Measurements from ENCODE around the gene GLTP. TPM values are rescaled to one million over a fixed set of nuclear protein-coding genes. Genes with fewer than 3 reads are reported as not detected.

Gene GLTP
- total and polyA plus RNA-seq, 3 donors from 2014 or later: 20.0 to 27.1 (median 23.1) TPM

DNA sequence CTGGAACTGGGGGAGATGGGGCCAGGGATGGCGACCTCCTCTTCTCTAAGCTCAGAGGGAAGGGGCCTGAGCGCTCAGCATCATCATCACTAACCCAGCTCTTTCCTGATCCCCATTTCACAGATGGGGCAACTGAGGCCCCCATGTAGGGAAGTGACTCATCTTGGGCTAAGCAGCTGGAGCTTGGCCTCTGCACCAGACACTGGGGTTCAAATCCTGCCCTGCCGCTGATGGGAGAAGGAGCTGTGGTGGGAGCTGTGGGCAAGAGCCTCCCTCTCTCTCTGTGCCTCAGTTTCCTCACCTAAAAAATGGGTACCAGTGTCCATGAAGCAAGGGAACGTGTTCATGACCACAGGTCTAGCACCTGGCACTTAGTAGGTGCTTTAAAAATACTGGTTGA lies 44.5 kb downstream of the GLTP start:
- H3K27me3 ChIP-seq: no peaks in the 10 kb centered on the region
- 88 to 93% methylated on average over 3 to 4 of the region's 4 CpGs for WGBS, 2 donors
- TF ChIP-seq, protein P1, sequence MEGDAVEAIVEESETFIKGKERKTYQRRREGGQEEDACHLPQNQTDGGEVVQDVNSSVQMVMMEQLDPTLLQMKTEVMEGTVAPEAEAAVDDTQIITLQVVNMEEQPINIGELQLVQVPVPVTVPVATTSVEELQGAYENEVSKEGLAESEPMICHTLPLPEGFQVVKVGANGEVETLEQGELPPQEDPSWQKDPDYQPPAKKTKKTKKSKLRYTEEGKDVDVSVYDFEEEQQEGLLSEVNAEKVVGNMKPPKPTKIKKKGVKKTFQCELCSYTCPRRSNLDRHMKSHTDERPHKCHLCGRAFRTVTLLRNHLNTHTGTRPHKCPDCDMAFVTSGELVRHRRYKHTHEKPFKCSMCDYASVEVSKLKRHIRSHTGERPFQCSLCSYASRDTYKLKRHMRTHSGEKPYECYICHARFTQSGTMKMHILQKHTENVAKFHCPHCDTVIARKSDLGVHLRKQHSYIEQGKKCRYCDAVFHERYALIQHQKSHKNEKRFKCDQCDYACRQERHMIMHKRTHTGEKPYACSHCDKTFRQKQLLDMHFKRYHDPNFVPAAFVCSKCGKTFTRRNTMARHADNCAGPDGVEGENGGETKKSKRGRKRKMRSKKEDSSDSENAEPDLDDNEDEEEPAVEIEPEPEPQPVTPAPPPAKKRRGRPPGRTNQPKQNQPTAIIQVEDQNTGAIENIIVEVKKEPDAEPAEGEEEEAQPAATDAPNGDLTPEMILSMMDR (IDR thresholded peaks at IDR 0.05): no peak
- no peak for TF ChIP-seq POLR2A (IDR thresholded peaks at IDR 0.05)
- no peak for DNase-seq
- no peaks in the 10 kb centered on the region for H3K9me3 ChIP-seq
- no peak overlapping the region for H3K27ac ChIP-seq
- H3K4me3 ChIP-seq: no peak overlapping the region
- no peaks in the 10 kb centered on the region for H3K36me3 ChIP-seq (ENCODE audit: low read depth, missing control alignments)
- intact Hi-C loops (cut with DNase I; ENCODE audit: low total_unique reads): no loop called here
- no peaks in the 10 kb centered on the region for H3K4me1 ChIP-seq

DNA sequence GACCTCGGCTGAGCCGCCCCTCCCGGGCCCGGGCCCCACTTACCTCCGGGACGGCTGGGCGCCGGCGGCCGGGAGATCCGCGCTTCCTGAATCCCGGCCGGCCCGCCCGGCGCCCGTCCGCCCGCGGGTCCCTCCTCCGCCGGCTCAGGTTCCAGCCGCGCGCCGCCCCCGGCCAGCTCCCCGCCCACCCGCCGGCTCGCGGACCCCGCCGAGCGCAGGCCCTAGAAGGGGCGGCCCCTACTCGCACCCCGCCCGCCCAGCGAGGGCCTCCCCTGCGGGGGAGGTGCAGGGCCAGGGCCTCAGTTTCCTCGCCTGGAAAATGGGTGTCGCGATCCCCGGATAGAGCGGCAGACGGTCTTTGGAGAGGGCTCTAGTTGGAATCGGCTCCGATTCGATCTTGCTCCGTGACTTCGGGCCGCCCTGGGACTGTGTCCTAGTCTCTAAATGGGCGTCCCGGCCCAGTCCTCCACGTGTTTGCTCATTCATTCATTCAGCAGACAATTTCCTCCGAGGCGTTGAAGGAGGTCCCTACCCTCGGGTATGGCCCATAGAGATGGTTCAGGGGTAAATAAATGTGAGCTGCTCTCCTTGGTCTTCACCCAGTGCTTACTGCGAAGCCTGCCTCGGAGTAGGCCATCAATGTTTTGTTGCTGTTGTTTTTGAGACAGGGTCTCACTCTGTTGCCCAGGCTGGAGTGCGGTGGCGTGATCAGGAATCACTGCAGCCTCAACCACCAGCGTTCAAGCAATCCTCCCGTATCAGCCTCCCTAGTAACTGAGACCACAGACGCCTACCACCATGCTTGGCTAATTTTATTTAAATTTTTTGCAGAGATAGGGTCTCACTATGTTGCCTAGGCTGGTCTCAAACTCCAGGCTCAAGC lies 46.8 kb downstream of the GLTP start, which contains the start of gene TRPV4:
Gene TRPV4, minus strand, starts transcription at position 92 of the 883 bp plus-strand sequence. CDS start 18,602 bp downstream, outside the sequence.
- H3K4me3 ChIP-seq: peak within 1 kb of the TSS; percentile 46 to 51
- no peaks in the 10 kb centered on the region for H3K9me3 ChIP-seq
- H3K4me1 ChIP-seq: no peaks in the 10 kb centered on the region
- no peak within 1 kb of the TSS for H3K27ac ChIP-seq
- no peaks in the 10 kb centered on the region for H3K36me3 ChIP-seq (ENCODE audit: low read depth, missing control alignments)
- WGBS, 2 donors: 29 to 41% methylated on average over 20 to 22 of the region's 67 CpGs
- DNase-seq: no peak
- intact Hi-C loops (cut with DNase I; ENCODE audit: low total_unique reads): no loop called here
- TF ChIP-seq, protein P1 (IDR thresholded peaks at IDR 0.05): no peak
- TF ChIP-seq POLR2A (IDR thresholded peaks at IDR 0.05): no peak
- no peaks in the 10 kb centered on the region for H3K27me3 ChIP-seq

DNA sequence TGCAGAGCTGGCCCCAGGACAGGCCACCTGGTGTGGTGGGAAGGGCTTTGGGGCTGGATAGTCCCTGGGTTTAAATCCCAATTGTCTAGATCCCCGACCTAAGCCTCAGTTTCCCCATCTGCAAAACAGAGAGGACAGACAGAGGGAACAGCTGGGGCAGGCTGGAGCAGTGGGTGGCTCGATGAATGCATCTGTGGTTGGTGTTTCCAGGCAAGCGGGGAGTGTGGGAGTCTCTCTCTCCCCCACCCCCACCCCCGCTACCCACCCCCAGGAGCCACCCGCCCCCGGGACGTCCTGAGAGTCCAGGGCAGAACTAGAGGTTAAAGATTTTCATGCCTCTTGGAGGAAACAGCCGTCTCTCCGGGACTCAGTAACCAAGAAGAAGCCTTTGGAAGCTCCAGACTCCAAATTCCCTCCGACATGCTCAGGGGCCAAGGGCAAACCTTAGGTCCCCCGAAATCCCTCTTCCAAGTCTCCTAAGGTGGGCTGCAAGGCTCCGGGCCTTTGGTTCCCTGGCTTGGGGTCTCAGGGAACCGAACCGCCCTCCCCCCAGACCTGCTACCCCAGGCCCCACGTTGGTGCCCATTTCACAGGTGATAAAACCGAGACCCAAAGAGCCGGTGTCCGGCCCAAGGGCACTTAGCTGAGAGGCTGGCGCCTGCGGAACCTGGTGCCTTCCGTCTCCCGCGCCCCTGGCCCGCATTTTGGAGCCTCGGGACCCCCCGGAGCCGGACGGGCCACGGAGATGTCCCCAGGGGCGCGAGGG lies 47.6 kb downstream of the GLTP start:
- WGBS, 2 donors: 13 to 21% methylated on average over 21 to 29 of the region's 31 CpGs
- intact Hi-C loops (cut with DNase I; ENCODE audit: low total_unique reads): no loop called here
- no peaks in the 10 kb centered on the region for H3K36me3 ChIP-seq (ENCODE audit: low read depth, missing control alignments)
- H3K27me3 ChIP-seq: no peaks in the 10 kb centered on the region
- H3K4me3 ChIP-seq: peak overlapping the region; percentile 46 to 51
- no peaks in the 10 kb centered on the region for H3K9me3 ChIP-seq
- TF ChIP-seq, protein P1 (IDR thresholded peaks at IDR 0.05): no peak
- TF ChIP-seq POLR2A (IDR thresholded peaks at IDR 0.05): no peak
- DNase-seq: no peak
- no peaks in the 10 kb centered on the region for H3K4me1 ChIP-seq
- H3K27ac ChIP-seq: no peak overlapping the region

DNA sequence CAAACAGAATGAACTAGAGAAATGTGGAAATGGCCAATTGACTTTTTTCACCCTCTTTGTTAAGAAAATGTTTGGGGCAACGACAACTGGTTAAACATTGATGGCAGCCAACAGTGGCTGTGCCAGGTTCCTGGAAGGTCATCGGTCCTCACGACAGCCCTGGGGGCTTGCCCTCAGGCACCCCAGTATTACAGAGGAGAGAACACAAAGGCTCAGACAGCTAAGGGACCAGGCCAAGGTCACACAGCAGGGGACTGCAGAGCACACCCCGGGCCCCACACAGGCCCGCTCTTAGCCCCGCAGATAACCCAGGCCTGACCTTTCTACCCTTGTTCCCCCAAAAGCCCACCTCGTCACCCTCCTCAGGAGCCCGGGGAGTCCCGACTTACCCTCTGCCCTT lies 48.4 kb downstream of the GLTP start:
- WGBS, 2 donors: 63 to 72% methylated on average over 9 of the region's 9 CpGs

DNA sequence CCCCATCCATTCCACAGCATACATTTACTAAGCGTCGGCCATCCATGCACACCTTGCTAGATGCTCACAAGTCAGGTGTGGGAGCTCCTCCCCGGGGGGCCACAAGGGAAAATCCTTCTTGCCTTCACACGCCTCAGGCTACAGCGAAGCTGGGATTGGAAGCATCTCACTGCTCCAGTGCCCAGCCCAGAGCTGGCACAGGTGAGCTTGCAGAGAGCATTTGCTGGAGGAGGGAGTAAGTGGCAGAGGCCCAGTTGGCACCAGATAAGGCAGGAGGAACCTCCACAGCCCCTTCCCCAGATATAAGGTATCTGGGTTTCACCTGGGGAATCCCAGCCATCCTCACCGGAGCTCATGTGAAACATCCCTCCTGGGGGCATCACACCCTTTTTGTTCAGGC lies 49.0 kb downstream of the GLTP start:
- no peak for TF ChIP-seq POLR2A (IDR thresholded peaks at IDR 0.05)
- TF ChIP-seq, protein P1 (IDR thresholded peaks at IDR 0.05): no peak
- Histone ChIP-seq H3K4me1 (no peaks in the 10 kb centered on the region), H3K27me3 (no peaks in the 10 kb centered on the region), H3K9me3 (no peaks in the 10 kb centered on the region), H3K36me3 (ENCODE audit: low read depth, missing control alignments) (no peaks in the 10 kb centered on the region), H3K4me3 (no peak overlapping the region), H3K27ac (no peak overlapping the region)
- no peak for DNase-seq
- intact Hi-C loops (cut with DNase I; ENCODE audit: low total_unique reads): no loop called here
- WGBS, 2 donors: 89 to 91% methylated on average over 6 of the region's 6 CpGs

More for the DNA sequence above, 48.4 kb downstream of the GLTP start:
- no peaks in the 10 kb centered on the region for H3K27me3 ChIP-seq
- H3K4me1 ChIP-seq: no peaks in the 10 kb centered on the region
- H3K36me3 ChIP-seq (ENCODE audit: low read depth, missing control alignments): no peaks in the 10 kb centered on the region
- no peaks in the 10 kb centered on the region for H3K9me3 ChIP-seq
- TF ChIP-seq POLR2A (IDR thresholded peaks at IDR 0.05): no peak
- H3K4me3 ChIP-seq: no peak overlapping the region
- no peak overlapping the region for H3K27ac ChIP-seq
- intact Hi-C loops (cut with DNase I; ENCODE audit: low total_unique reads): no loop called here
- no peak for DNase-seq
